ENCODE data around the gene EP400.
"Not testable (repeated sequence)": the region's sequence is repeated elsewhere in the genome, so short reads cannot be mapped to it uniquely, and the experiment has no call there.

EP400 gene

GRCh38 chr12:131948713-131949430 lies 870 bp upstream of the EP400 start:
- DNase-seq: peak; percentile 44

- DNase-seq: peak; percentile 63
These were observed 606 bp downstream of the EP400 start for GRCh38 chr12:131950182-131950913.

- not testable (repeated sequence) for DNase-seq
These were observed 4.1 kb downstream of the EP400 start for GRCh38 chr12:131953810-131954209.

GRCh38 chr12:131954460-131954859 lies 4.7 kb downstream of the EP400 start:
- DNase-seq: not testable (repeated sequence)

- DNase-seq: no peak
These were observed 9.4 kb downstream of the EP400 start for GRCh38 chr12:131959116-131959515.

GRCh38 chr12:131959641-131960589 lies 10.2 kb downstream of the EP400 start:
- no peak for DNase-seq

- DNase-seq: not testable (repeated sequence)
These were observed 11.0 kb downstream of the EP400 start for GRCh38 chr12:131960590-131961325.

GRCh38 chr12:131961328-131961727 lies 11.6 kb downstream of the EP400 start:
- DNase-seq: not testable (repeated sequence)

GRCh38 chr12:131962069-131962468 lies 12.3 kb downstream of the EP400 start:
- no peak for DNase-seq

GRCh38 chr12:131963381-131963780 lies 13.6 kb downstream of the EP400 start:
- DNase-seq: no peak

- no peak for DNase-seq
These were observed 15.3 kb downstream of the EP400 start for GRCh38 chr12:131965073-131965472.

GRCh38 chr12:131971226-131971625 lies 21.5 kb downstream of the EP400 start:
- no peak for DNase-seq

GRCh38 chr12:131975228-131975627 lies 25.5 kb downstream of the EP400 start:
- no peak for DNase-seq

- no peak for DNase-seq
These were observed 29.9 kb downstream of the EP400 start for GRCh38 chr12:131979606-131980005.

GRCh38 chr12:131980263-131980662 lies 30.5 kb downstream of the EP400 start:
- no peak for DNase-seq

GRCh38 chr12:131981388-131981787 lies 31.6 kb downstream of the EP400 start:
- DNase-seq: no peak

- DNase-seq: no peak
These were observed 32.3 kb downstream of the EP400 start for GRCh38 chr12:131982041-131982440.

GRCh38 chr12:131983026-131983425 lies 33.3 kb downstream of the EP400 start:
- DNase-seq: no peak

GRCh38 chr12:131983554-131983953 lies 33.8 kb downstream of the EP400 start:
- no peak for DNase-seq

- no peak for DNase-seq
These were observed 34.6 kb downstream of the EP400 start for GRCh38 chr12:131984334-131984733.

GRCh38 chr12:131985510-131985875 lies 35.8 kb downstream of the EP400 start:
- DNase-seq: not testable (repeated sequence)

GRCh38 chr12:131986361-131986760 lies 36.6 kb downstream of the EP400 start:
- no peak for DNase-seq

- no peak for DNase-seq
These were observed 37.2 kb downstream of the EP400 start for GRCh38 chr12:131986910-131987309.
